NCI-H526 treated with DMSO at 0.1 percent for 48 hours (cell line): ENCODE data around the gene TMC4.
"Not testable (repeated sequence)": the region's sequence is repeated elsewhere in the genome, so short reads cannot be mapped to it uniquely, and the experiment has no call there.

Experiments
- DNase-seq: peaks from one replicate; lab custom pipeline; 2025; lab: John Stamatoyannopoulos, UW

The TMC4 gene

GRCh38 chr19:54172471-54173358 is at the start of gene TMC4:
Gene TMC4 (minus strand): TSS chr19:54173160. CDS start chr19:54173117, 43 bp downstream.
- peak; percentile 89 for DNase-seq

- DNase-seq = not testable (repeated sequence)
These were observed 49.0 kb upstream of the TMC4 start for GRCh38 chr19:54221947-54222346.

- not testable (repeated sequence) for DNase-seq
These were observed 46.7 kb upstream of the TMC4 start for GRCh38 chr19:54219702-54220101.

- DNase-seq = no peak
These were observed 46.2 kb upstream of the TMC4 start for GRCh38 chr19:54218960-54219661.

GRCh38 chr19:54218259-54218658 is 45.3 kb upstream of the TMC4 start:
- DNase-seq = no peak

- DNase-seq = not testable (repeated sequence)
These were observed 44.7 kb upstream of the TMC4 start for GRCh38 chr19:54217517-54218247.

- DNase-seq = no peak
These were observed 43.9 kb upstream of the TMC4 start for GRCh38 chr19:54216869-54217268.

GRCh38 chr19:54214734-54215133 is 41.8 kb upstream of the TMC4 start:
- DNase-seq = not testable (repeated sequence)

GRCh38 chr19:54214217-54214616 is 41.3 kb upstream of the TMC4 start:
- DNase-seq = not testable (repeated sequence)

GRCh38 chr19:54211235-54211634 is 38.3 kb upstream of the TMC4 start:
- no peak for DNase-seq

- DNase-seq = peak; percentile 55
These were observed 37.0 kb upstream of the TMC4 start for GRCh38 chr19:54209811-54210494.

GRCh38 chr19:54209058-54209810 is 36.3 kb upstream of the TMC4 start:
- DNase-seq = no peak

GRCh38 chr19:54208784-54209057 is 35.8 kb upstream of the TMC4 start:
- DNase-seq = no peak

- no peak for DNase-seq
These were observed 35.2 kb upstream of the TMC4 start for GRCh38 chr19:54207983-54208783.

- DNase-seq = no peak
These were observed 34.7 kb upstream of the TMC4 start for GRCh38 chr19:54207676-54207982.

GRCh38 chr19:54207193-54207592 is 34.2 kb upstream of the TMC4 start:
- DNase-seq = not testable (repeated sequence)

- DNase-seq = no peak
These were observed 33.8 kb upstream of the TMC4 start for GRCh38 chr19:54206831-54207177.

GRCh38 chr19:54206030-54206830 is 33.3 kb upstream of the TMC4 start:
- no peak for DNase-seq

- DNase-seq = no peak
These were observed 32.0 kb upstream of the TMC4 start for GRCh38 chr19:54204767-54205468.
